Breast epithelium (tissue), 3 donors: ENCODE results near the gene UQCRQ.

Experiments
- CTCF ChIP-seq, 3 donors: fragments of 450-650 bp; IDR thresholded peaks; one replicate each; pipeline ENCODE4 v1.5.1; 2016 to 2017; ENCODE audit warnings: antibody characterized with exemption in 3 of 3, mild to moderate bottlenecking in 3 of 3, moderate library complexity in 3 of 3
- POLR2A ChIP-seq: fragments of 450-650 bp; IDR thresholded peaks from one replicate; pipeline ENCODE4 v1.6.1; 2016; ENCODE audit warnings: antibody characterized with exemption, mild to moderate bottlenecking, moderate library complexity
- POLR2AphosphoS5 ChIP-seq, 3 donors: sonication (generic); formaldehyde crosslinking; IDR thresholded peaks; one replicate each; pipeline ENCODE4 v1.6.1; 2017; ENCODE audit warnings: antibody characterized with exemption in 3 of 3

GRCh38 chr5:132836852-132837251 is 29.6 kb upstream of the UQCRQ start:
- TF ChIP-seq CTCF (IDR thresholded peaks at IDR 0.05) (no peak), POLR2AphosphoS5 (IDR thresholded peaks at IDR 0.05) (no peak), POLR2A (no peak)
